Loucy (cell line): ENCODE measurements around the gene GATA3.

ENCODE experiments used
- H2AFZ ChIP-seq: fragments of 200-600 bp; sonication (generic); 2 replicates; pipeline ENCODE4 v1.6.0; 2016; ENCODE audit warnings: antibody characterized with exemption, mild to moderate bottlenecking, low read length, moderate library complexity
- H3F3A ChIP-seq: fragments of 200-600 bp; 2 replicates; pipeline ENCODE4 v1.6.0; 2016; ENCODE audit warnings: antibody characterized with exemption, low read depth, mild to moderate bottlenecking
- H3K27me3 ChIP-seq: fragments of 200-600 bp; sonication (generic); 2 replicates; pipeline ENCODE4 v1.6.1; 2014; ENCODE audit warnings: low read length, mild to moderate bottlenecking; ENCODE audit not compliant: insufficient read depth, poor library complexity, severe bottlenecking
- H3K36me3 ChIP-seq: fragments of 200-600 bp; sonication (generic); 2 replicates; pipeline ENCODE4 v1.6.1; 2016; ENCODE audit warnings: low read length; ENCODE audit not compliant: insufficient read depth
- H3K4me1 ChIP-seq: fragments of 200-600 bp; sonication (generic); 2 replicates; pipeline ENCODE4 v1.5.1; 2014; ENCODE audit warnings: low read length, mild to moderate bottlenecking; ENCODE audit not compliant: insufficient read depth, poor library complexity, severe bottlenecking
- H3K4me2 ChIP-seq: fragments of 200-600 bp; sonication (generic); 2 replicates; pipeline ENCODE4 v1.6.0; 2014; ENCODE audit warnings: antibody characterized with exemption, low read length, low read depth, mild to moderate bottlenecking; ENCODE audit not compliant: poor library complexity, severe bottlenecking
- H3K4me3 ChIP-seq: fragments of 200-600 bp; sonication (generic); 2 replicates; pipeline ENCODE4 v1.5.1; 2014; ENCODE audit warnings: low read length, mild to moderate bottlenecking, mixed read lengths; ENCODE audit not compliant: poor library complexity, severe bottlenecking
- H3K79me2 ChIP-seq: fragments of 200-600 bp; sonication (generic); 2 replicates; pipeline ENCODE4 v1.6.1; 2014; ENCODE audit warnings: low read length; ENCODE audit not compliant: insufficient read depth
- H3K9ac ChIP-seq: fragments of 200-600 bp; sonication (generic); 2 replicates; pipeline ENCODE4 v1.6.0; 2014; ENCODE audit warnings: mild to moderate bottlenecking, low read depth, low read length, moderate library complexity; ENCODE audit not compliant: poor library complexity, severe bottlenecking
- H3K9me2 ChIP-seq: fragments of 200-600 bp; sonication (generic); replicated peaks from 2 replicates; pipeline ENCODE4 v1.6.1; 2016; ENCODE audit warnings: low read depth, low read length, mixed read lengths
- H3K9me3 ChIP-seq: fragments of 200-600 bp; sonication (generic); 2 replicates; pipeline ENCODE4 v1.6.1; 2014; ENCODE audit warnings: mild to moderate bottlenecking, antibody characterized with exemption, low read length, low read depth; ENCODE audit not compliant: insufficient read depth
- H4K20me1 ChIP-seq: fragments of 200-600 bp; sonication (generic); 2 replicates; pipeline ENCODE4 v1.6.0; 2014; ENCODE audit warnings: antibody characterized with exemption, low read length, mild to moderate bottlenecking; ENCODE audit not compliant: insufficient read depth, poor library complexity, severe bottlenecking
- CTCF ChIP-seq: fragments of 200-600 bp; sonication (generic); conservative IDR thresholded peaks from 2 replicates; pipeline ENCODE4 v1.5.1; 2014; ENCODE audit warnings: mild to moderate bottlenecking, antibody characterized with exemption, low read length
- EZH2phosphoT487 ChIP-seq: fragments of 200-600 bp; IDR thresholded peaks from 2 replicates; pipeline ENCODE4 v1.6.1; 2018; ENCODE audit warnings: antibody characterized with exemption, mild to moderate bottlenecking, moderate library complexity, borderline replicate concordance

GATA3 gene

GRCh38 chr10:8112230-8112905 is 57.9 kb downstream of the GATA3 start:
- Histone ChIP-seq H3K4me1 (no peaks in the 10 kb centered on the region), H3K4me3 (no peak overlapping the region), H3K36me3 (no peaks in the 10 kb centered on the region), H3F3A (no peaks in the 10 kb centered on the region), H3K27me3 (no peaks in the 10 kb centered on the region), H4K20me1 (no peaks in the 10 kb centered on the region), H3K79me2 (no peaks in the 10 kb centered on the region), H2AFZ (no peak overlapping the region), H3K9me2 (no peaks in the 10 kb centered on the region), H3K4me2 (no peak overlapping the region), H3K9me3 (no peaks in the 10 kb centered on the region), H3K9ac (no peak overlapping the region)
- no peak for TF ChIP-seq EZH2phosphoT487
- TF ChIP-seq CTCF: no peak

GRCh38 chr10:8112942-8113442 is 58.5 kb downstream of the GATA3 start:
- Histone ChIP-seq H3K9me2 (no peaks in the 10 kb centered on the region), H2AFZ (no peak overlapping the region), H3F3A (no peaks in the 10 kb centered on the region), H3K9me3 (no peaks in the 10 kb centered on the region), H3K27me3 (no peaks in the 10 kb centered on the region), H3K9ac (no peak overlapping the region), H3K36me3 (no peaks in the 10 kb centered on the region), H3K4me3 (no peak overlapping the region), H3K4me1 (no peaks in the 10 kb centered on the region), H4K20me1 (no peaks in the 10 kb centered on the region), H3K79me2 (no peaks in the 10 kb centered on the region), H3K4me2 (no peak overlapping the region)
- TF ChIP-seq CTCF (no peak), EZH2phosphoT487 (no peak)

GRCh38 chr10:8113616-8114015 is 59.1 kb downstream of the GATA3 start:
- H2AFZ ChIP-seq: no peak overlapping the region
- no peaks in the 10 kb centered on the region for H3K36me3 ChIP-seq
- H3K27me3 ChIP-seq: no peaks in the 10 kb centered on the region

More at GRCh38 chr10:8113616-8114015, 59.1 kb downstream of the GATA3 start:
- no peaks in the 10 kb centered on the region for H3K9me3 ChIP-seq
- no peak overlapping the region for H3K4me2 ChIP-seq
- no peak overlapping the region for H3K9ac ChIP-seq
- no peaks in the 10 kb centered on the region for H4K20me1 ChIP-seq
- no peaks in the 10 kb centered on the region for H3K4me1 ChIP-seq
- H3K79me2 ChIP-seq: no peaks in the 10 kb centered on the region
- no peak overlapping the region for H3K4me3 ChIP-seq
- no peaks in the 10 kb centered on the region for H3K9me2 ChIP-seq
- H3F3A ChIP-seq: no peaks in the 10 kb centered on the region
- TF ChIP-seq EZH2phosphoT487 (no peak), CTCF (no peak)
